ENCODE measurements around the gene IGF1R.
A peak's percentile ranks its signal among the peaks of the same experiment; 100 is the strongest.

The IGF1R gene

DNA sequence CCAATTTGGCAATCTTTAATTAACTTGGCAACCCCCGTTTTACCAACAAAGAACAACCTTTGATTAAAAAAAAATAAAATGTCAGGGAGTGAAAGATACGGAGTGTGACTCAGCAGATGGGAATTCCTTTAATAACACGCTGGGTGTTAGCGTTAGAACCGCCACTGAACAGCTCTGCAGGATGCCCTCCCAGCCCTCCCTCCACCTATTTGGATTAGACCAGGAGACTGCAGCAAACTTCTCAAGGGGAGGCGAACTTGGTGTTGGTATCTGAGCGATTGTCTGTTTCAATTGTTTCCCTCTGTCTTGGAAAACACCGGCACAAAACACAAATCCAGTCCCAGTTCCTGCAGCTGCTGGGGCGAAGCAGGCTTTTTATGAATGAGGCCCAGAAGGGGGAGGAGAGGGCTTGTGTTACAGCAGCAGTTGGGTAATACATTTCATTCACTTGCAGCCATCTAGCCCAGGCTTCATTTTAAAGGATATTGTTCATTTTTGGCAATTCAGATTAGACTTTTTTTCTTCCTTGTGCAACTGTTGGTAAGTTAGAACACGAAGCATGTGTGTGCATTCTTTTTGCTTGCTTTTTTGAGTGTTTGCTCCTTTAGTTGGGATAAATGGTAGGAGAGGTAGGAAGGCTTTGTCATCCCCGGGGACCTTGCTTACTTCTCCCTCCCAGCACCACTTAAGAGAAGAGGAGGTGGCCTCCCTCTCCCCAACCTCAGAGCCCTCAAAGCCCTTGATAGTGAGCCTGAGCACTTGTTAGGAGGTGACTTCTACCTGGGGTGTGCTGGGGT, 152.3 kb downstream of the IGF1R start:
- Histone ChIP-seq H3K9ac (ENCODE audit: low read depth, low read length) (no peak overlapping the region), H3K4me3 (ENCODE audit: low read depth, low read length) (peak overlapping the region; percentile 3), H3K36me3 (ENCODE audit: control insufficient read depth, insufficient read depth, low read length) (no peaks in the 10 kb centered on the region), H3K4me1 (ENCODE audit: control insufficient read depth, insufficient read depth, low read length) (peaks cover 31% of the 10 kb centered on the region), H3K9me3 (ENCODE audit: control insufficient read depth, insufficient read depth, low read length) (no peaks in the 10 kb centered on the region), H3K27me3 (ENCODE audit: control insufficient read depth, insufficient read depth, low read length) (no peaks in the 10 kb centered on the region)

DNA sequence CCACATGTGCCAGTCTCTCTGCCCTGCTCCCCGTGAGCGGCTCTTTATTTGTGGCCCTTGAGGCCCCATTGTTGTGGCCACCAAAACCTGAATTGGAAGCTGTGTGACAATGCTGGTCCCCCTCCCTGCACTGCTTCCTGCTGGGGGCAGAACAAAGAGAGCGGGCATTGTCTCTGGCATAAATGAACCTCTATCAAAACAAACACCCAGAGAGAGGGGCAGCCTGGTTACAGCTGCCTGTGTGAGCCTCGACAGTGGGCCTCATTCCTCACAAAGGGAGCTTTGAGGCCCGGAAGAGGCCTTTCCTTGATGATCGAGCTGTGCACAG, 152.9 kb downstream of the IGF1R start:
- H3K9ac ChIP-seq (ENCODE audit: low read depth, low read length) = no peak overlapping the region
- peaks cover 31% of the 10 kb centered on the region for H3K4me1 ChIP-seq (ENCODE audit: control insufficient read depth, insufficient read depth, low read length)
- no peaks in the 10 kb centered on the region for H3K9me3 ChIP-seq (ENCODE audit: control insufficient read depth, insufficient read depth, low read length)
- peak overlapping the region; percentile 3 for H3K4me3 ChIP-seq (ENCODE audit: low read depth, low read length)
- H3K36me3 ChIP-seq (ENCODE audit: control insufficient read depth, insufficient read depth, low read length) = no peaks in the 10 kb centered on the region
- no peaks in the 10 kb centered on the region for H3K27me3 ChIP-seq (ENCODE audit: control insufficient read depth, insufficient read depth, low read length)

DNA sequence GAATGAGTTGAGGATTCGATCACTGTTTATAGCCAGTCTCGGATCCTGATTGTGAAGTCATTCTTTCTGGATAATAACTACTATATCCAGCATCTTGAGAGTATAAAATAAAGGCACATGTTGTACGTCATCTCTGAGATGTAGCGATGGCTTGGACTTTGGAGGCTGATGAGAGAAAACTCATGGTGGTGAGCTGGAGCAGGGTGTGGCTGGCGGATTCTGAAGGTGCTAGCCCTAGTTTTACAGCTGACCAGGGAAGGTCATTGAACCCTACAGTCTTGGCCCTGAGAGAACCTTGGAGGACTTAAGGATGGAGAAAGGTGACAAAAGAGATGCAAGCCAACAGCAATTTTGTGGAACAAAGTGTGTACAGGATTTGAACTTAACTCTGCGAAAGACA, 153.8 kb downstream of the IGF1R start:
- H3K36me3 ChIP-seq (ENCODE audit: control insufficient read depth, insufficient read depth, low read length) = no peaks in the 10 kb centered on the region
- H3K4me1 ChIP-seq (ENCODE audit: control insufficient read depth, insufficient read depth, low read length) = peaks cover 31% of the 10 kb centered on the region
- H3K9ac ChIP-seq (ENCODE audit: low read depth, low read length) = no peak overlapping the region
- H3K27me3 ChIP-seq (ENCODE audit: control insufficient read depth, insufficient read depth, low read length) = no peaks in the 10 kb centered on the region
- H3K9me3 ChIP-seq (ENCODE audit: control insufficient read depth, insufficient read depth, low read length) = no peaks in the 10 kb centered on the region
- no peak overlapping the region for H3K4me3 ChIP-seq (ENCODE audit: low read depth, low read length)

DNA sequence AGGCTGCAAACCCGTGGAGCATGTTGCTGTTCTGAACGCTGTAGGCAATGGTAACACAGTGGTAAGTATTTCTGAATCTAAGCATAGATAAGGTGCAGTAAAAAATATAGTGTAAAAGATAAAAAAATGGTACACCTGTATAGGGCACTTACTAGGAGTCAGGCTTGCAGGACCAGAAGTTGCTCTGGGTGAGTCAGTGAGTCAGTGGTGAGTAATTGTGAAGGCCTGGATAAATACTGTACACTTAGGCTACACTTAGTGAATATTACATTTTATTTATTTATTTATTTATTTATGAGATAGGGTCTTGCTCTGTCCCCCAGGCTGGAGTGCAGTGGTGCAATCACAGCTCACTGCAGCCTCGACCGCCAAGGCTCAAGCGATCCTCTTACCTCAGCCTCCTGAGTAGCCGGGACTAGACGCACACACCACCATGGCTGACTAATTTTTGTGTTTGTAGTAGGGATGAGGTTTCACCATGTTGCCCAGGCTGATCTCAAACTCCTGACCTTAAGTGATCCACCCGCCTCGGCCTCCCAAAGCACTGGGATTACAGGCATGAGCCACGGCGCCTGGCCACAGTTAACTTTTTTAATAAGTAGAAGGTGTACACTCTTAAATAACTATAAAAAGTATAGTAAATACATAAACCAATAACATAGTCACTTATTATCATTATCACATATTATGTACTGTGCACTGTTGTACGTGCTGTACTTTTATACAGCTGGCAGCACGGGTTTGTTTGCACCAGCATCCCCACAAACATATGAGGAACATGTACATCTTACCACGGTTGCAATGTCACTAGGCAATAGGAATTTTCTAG, 155.1 kb downstream of the IGF1R start:
- Histone ChIP-seq H3K4me1 (ENCODE audit: control insufficient read depth, insufficient read depth, low read length) (peaks cover 31% of the 10 kb centered on the region), H3K27me3 (ENCODE audit: control insufficient read depth, insufficient read depth, low read length) (no peaks in the 10 kb centered on the region), H3K9ac (ENCODE audit: low read depth, low read length) (no peak overlapping the region), H3K9me3 (ENCODE audit: control insufficient read depth, insufficient read depth, low read length) (no peaks in the 10 kb centered on the region), H3K36me3 (ENCODE audit: control insufficient read depth, insufficient read depth, low read length) (no peaks in the 10 kb centered on the region), H3K4me3 (ENCODE audit: low read depth, low read length) (no peak overlapping the region)

DNA sequence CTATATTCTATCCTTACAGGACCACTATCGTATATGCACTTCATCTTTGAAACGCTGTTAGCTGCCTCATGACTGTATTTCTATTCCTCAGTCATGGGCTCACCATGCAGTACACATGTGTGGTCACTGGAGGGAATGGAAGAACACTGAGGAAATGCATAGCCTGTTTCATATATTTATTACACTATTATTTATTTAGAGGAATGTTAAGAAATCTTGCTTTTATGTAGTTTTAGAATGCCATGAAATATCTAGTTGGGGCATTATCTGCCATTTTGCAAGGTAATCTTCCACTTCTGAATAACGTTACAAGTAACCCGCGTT, 155.7 kb downstream of the IGF1R start:
- Histone ChIP-seq H3K9me3 (ENCODE audit: control insufficient read depth, insufficient read depth, low read length) (no peaks in the 10 kb centered on the region), H3K4me3 (ENCODE audit: low read depth, low read length) (no peak overlapping the region), H3K9ac (ENCODE audit: low read depth, low read length) (no peak overlapping the region), H3K4me1 (ENCODE audit: control insufficient read depth, insufficient read depth, low read length) (peaks cover 27% of the 10 kb centered on the region), H3K36me3 (ENCODE audit: control insufficient read depth, insufficient read depth, low read length) (no peaks in the 10 kb centered on the region), H3K27me3 (ENCODE audit: control insufficient read depth, insufficient read depth, low read length) (no peaks in the 10 kb centered on the region)

DNA sequence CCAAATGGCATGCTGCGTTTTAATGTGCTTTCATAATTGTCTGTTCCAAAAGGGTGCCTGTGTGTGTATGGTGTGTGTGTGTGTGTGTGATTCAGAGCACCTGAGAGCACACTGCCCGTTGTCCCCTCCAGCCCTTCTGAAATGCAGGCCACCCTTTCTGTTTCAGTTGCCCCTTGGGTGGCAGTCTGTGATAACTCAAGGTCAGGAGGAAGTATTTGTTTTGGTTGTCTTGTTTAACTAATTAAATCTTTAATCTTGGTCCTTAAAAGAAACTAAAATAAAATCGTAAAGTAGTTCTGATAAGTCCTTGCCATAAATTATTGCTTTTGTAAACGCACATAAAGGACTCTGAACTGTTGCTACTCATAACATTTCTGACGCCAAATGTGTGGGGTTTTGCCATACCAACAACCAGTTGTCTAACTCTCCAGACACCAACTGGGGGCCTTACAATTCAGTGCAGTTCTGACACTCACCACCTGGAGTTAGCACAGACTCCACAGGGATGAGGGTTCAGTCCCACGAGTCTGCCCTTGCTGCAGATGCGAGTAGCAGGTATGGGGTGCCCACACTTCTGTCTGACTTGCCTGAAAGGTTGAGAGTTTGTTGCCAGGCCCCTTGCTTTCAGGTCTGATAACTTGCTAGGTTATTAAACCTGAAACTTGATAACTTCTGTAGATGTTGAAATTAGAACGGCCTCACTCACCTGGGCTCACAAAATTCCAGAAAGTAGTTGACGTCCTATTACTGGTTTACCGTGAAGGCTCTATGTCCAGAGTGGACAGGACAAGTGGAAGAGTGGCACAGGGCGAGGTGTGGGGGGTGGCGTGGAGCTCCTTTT, 157.3 kb downstream of the IGF1R start:
- no peaks in the 10 kb centered on the region for H3K9me3 ChIP-seq (ENCODE audit: control insufficient read depth, insufficient read depth, low read length)
- H3K36me3 ChIP-seq (ENCODE audit: control insufficient read depth, insufficient read depth, low read length) = no peaks in the 10 kb centered on the region
- peaks cover 21% of the 10 kb centered on the region for H3K4me1 ChIP-seq (ENCODE audit: control insufficient read depth, insufficient read depth, low read length)
- H3K9ac ChIP-seq (ENCODE audit: low read depth, low read length) = no peak overlapping the region
- H3K27me3 ChIP-seq (ENCODE audit: control insufficient read depth, insufficient read depth, low read length) = no peaks in the 10 kb centered on the region
- no peak overlapping the region for H3K4me3 ChIP-seq (ENCODE audit: low read depth, low read length)

DNA sequence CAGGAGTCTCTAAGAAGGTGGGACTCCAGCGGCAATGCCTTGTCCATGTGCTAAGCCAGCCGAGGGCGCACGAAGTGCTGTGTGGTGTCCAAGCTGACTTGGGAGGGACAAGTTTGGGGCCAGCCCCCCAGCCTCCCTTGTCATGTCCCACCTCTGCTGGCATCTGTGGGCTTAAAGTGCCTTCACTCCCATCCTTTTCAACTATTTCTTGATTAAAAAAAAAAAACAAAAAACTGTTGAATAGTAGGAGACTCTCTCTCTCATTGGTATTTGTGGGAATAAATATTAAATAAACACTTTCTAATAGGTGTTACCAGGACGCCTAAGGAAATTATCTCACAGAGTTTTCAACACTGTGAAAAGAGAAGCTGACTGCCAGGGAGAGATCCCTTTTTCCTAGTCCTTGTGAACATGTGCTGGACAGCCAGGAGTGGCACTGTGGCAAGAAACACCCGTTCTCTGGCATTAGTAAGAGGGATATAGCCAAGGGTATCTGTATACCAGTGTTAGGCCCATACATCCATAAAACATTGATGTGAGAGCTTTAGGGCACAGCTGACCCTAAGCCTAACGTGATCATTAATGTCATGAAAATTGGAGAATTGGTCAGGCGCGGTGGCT, 158.0 kb downstream of the IGF1R start:
- H3K4me3 ChIP-seq (ENCODE audit: low read depth, low read length) = no peak overlapping the region
- H3K9ac ChIP-seq (ENCODE audit: low read depth, low read length) = no peak overlapping the region
- H3K27me3 ChIP-seq (ENCODE audit: control insufficient read depth, insufficient read depth, low read length) = no peaks in the 10 kb centered on the region
- H3K36me3 ChIP-seq (ENCODE audit: control insufficient read depth, insufficient read depth, low read length) = no peaks in the 10 kb centered on the region
- peaks cover 14% of the 10 kb centered on the region for H3K4me1 ChIP-seq (ENCODE audit: control insufficient read depth, insufficient read depth, low read length)
- H3K9me3 ChIP-seq (ENCODE audit: control insufficient read depth, insufficient read depth, low read length) = no peaks in the 10 kb centered on the region

DNA sequence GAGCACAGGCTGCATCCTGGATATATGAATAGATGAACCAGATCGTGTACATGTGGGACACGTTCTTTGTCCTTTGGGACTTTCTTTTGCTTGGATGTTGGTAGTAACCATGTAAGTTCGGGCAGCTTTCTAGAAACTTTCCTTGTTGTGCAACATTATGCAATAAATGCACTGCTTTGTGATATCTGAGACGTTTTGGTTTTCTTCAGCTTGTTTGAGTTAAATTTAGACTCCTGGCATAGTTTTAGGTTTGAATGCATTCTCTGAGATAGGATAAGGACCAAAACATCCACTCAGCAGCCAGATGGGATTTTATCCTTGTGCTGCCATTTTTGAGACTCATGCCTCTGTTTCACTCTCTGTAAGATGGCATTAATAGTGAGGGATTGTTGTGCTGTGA, 158.9 kb downstream of the IGF1R start:
- Histone ChIP-seq H3K36me3 (ENCODE audit: control insufficient read depth, insufficient read depth, low read length) (no peaks in the 10 kb centered on the region), H3K4me1 (ENCODE audit: control insufficient read depth, insufficient read depth, low read length) (peaks cover 5% of the 10 kb centered on the region), H3K9ac (ENCODE audit: low read depth, low read length) (no peak overlapping the region), H3K4me3 (ENCODE audit: low read depth, low read length) (no peak overlapping the region), H3K9me3 (ENCODE audit: control insufficient read depth, insufficient read depth, low read length) (no peaks in the 10 kb centered on the region), H3K27me3 (ENCODE audit: control insufficient read depth, insufficient read depth, low read length) (no peaks in the 10 kb centered on the region)

DNA sequence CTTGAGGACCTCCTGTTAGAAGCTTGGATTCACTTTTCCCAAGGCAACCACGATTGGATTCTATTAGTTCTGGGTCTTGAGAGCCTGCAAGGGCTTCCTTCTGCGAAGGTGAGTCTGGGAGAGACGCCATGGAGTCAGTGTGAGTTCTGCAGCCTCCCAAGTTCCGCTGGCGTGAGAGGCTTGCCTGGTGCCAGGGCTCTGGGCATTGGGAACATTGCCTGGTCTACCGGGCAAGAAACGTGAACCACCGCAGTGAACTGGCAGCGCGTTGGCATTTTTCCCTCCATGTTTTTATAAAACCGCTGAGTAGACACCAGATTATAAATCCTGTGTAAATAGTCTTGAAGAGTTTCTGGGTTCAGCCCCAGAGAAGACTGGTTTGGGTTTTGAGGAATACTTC, 160.9 kb downstream of the IGF1R start:
- Histone ChIP-seq H3K9me3 (ENCODE audit: control insufficient read depth, insufficient read depth, low read length) (no peaks in the 10 kb centered on the region), H3K27me3 (ENCODE audit: control insufficient read depth, insufficient read depth, low read length) (no peaks in the 10 kb centered on the region), H3K36me3 (ENCODE audit: control insufficient read depth, insufficient read depth, low read length) (no peaks in the 10 kb centered on the region), H3K4me1 (ENCODE audit: control insufficient read depth, insufficient read depth, low read length) (peaks cover 14% of the 10 kb centered on the region), H3K4me3 (ENCODE audit: low read depth, low read length) (no peak overlapping the region), H3K9ac (ENCODE audit: low read depth, low read length) (no peak overlapping the region)

DNA sequence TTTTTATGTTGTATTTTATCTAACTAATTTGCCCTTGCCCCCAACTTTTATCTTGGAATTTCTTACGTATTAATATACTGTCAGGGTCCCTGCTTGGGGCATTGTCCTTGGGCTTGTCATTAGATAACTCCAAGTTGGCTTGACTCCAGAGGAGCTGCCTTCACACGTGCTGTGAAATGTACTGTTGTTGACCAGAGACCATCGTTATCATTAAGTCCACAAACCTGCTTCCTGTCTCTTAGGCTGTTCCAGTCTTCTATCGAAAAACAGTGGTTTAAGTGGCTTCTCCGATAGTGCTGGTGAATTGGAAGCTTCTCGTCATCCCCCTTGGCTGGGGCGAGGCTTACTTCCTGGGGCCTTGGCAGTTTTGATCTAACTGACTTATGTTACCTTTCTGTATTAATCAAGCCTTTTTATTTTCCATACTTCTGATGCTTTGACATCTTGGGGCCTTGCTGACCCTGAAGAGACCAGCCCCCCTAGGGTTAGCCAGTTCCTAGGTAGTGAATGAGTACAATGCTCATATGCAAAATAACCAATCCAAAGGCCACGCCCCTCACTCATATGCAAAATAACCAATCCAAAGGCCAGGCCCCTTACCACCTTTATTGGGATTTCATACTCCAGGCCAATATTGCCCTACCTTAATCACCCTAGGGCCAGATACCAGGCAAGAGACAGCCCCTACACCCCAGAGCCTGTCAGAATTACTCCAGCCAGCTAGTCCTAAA, 164.5 kb downstream of the IGF1R start:
- H3K27me3 ChIP-seq (ENCODE audit: control insufficient read depth, insufficient read depth, low read length) = no peaks in the 10 kb centered on the region
- no peaks in the 10 kb centered on the region for H3K9me3 ChIP-seq (ENCODE audit: control insufficient read depth, insufficient read depth, low read length)
- H3K9ac ChIP-seq (ENCODE audit: low read depth, low read length) = no peak overlapping the region
- H3K4me3 ChIP-seq (ENCODE audit: low read depth, low read length) = no peak overlapping the region
- H3K4me1 ChIP-seq (ENCODE audit: control insufficient read depth, insufficient read depth, low read length) = peaks cover 13% of the 10 kb centered on the region
- H3K36me3 ChIP-seq (ENCODE audit: control insufficient read depth, insufficient read depth, low read length) = no peaks in the 10 kb centered on the region

DNA sequence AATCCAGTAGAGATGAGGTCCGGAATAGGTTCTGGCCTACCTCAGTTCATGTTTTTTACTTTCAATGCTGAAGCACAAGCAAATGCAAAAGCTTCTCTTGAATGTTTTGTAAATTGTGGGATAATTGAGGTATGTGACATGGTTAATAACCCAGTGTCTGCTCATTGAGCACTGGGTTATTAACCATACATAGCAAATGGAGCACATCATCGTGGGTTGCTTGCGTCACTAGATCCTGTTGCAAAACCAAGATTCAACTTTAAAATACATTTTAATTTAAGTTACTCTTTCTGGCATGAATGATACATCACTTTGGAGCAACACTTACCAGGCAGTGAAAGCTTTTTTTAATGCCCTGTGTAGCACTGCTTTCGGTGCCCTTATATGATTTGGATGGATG, 165.6 kb downstream of the IGF1R start:
- peaks cover 15% of the 10 kb centered on the region for H3K4me1 ChIP-seq (ENCODE audit: control insufficient read depth, insufficient read depth, low read length)
- H3K9me3 ChIP-seq (ENCODE audit: control insufficient read depth, insufficient read depth, low read length) = no peaks in the 10 kb centered on the region
- H3K9ac ChIP-seq (ENCODE audit: low read depth, low read length) = no peak overlapping the region
- H3K4me3 ChIP-seq (ENCODE audit: low read depth, low read length) = no peak overlapping the region
- no peaks in the 10 kb centered on the region for H3K27me3 ChIP-seq (ENCODE audit: control insufficient read depth, insufficient read depth, low read length)
- H3K36me3 ChIP-seq (ENCODE audit: control insufficient read depth, insufficient read depth, low read length) = no peaks in the 10 kb centered on the region
